NCI-H1048 (cell line): ENCODE data around the gene KRT8.
"Not testable (repeated sequence)": the region's sequence is repeated elsewhere in the genome, so short reads cannot be mapped to it uniquely, and the experiment has no call there.

Experiments
- DNase-seq: peaks from one replicate; lab custom pipeline; 2025; lab: John Stamatoyannopoulos, UW

KRT8 gene

DNA sequence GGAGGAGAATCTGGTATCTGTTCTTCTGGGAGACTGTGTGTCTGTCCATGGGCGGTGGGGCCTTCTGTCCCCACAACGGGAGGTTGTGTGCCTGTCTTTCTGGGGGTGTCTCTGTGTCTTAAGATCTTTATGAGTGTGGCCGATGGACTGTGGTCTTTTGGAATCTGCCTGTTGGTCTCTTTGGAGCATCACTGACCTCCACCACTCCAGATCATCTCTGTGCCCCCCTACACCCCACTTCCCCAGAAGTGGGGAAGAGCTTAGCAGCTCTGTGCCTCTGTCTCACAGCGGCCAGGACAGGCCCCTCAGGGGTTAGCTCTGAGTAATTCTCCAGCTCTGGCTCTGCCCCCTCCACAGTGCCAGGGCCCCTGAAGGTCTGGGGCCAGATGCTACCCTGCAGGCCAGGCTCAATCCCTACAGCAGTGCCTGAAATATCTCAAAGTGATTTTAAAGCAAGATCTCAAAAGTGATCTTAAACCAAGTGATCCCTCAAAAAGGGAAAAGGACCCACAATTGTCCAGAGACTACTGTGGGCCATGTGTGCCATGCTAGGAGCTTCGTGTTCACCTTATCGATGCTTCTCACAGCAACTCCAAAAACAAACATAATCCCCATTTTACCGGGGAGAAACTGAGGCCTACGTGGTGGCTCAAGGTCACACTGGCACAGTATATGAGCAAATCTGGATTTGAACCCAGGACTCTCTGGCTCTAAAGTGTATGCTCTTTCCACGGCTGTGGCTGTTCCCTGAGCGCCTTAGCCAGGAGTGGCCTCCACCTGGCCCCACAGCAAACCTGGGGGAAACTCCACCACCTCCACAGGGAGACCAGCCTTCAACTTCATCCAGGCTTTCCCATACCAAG, 30.1 kb downstream of the KRT8 start:
- DNase-seq = no peak

DNA sequence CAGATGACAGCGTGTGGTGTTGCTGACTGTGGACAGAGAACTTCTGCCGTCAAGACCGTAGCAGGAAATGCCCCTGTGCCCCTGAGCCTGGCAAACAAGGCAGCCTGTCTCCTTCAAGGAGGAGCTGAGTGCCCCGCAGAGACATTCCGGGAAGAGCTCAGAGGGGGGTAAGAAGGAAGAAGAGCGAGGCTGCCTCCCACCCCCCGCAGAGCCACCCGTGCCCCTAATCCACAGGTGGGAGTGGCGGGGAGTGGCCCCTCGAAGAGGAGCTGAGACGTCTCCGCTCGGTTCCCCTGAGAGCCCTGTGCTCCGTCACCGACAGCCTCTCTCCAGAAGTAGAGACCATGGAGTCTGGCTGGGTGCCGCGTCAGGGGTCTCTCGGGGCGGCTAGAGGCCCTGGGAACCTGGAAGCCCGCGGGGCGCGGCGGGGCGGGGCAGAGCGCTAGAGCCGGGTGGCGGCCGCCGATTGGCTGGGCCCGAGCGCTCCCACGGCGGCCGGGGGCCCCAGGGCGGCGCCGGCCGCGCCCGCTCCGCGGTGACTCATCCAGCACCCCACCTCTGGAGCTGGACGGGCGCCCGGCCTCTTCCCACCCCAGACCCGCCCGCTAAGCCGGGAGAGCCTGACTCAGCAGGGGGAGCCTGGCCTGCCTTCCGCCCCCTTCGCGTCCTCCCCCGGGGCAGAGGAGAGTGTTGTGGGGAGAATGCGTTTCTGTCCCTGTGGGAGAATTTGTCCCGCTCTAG, 30.9 kb downstream of the KRT8 start:
- peak; percentile 60 for DNase-seq

DNA sequence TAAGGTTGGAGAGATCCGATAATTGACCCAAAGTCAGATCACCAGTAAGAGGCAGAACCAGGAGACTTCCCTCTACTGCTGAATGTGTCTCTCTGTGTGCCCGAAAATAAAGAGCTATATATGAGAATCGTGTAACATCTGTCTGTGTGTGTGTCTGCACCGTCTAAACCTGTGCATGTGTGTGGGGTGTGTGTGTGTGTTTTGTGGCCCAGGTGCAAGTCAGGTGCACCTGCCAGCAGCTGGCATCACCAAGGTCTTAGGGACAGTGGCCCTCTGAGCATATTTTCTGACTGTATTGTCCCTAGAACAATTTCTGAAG, 31.4 kb downstream of the KRT8 start:
- no peak for DNase-seq

DNA sequence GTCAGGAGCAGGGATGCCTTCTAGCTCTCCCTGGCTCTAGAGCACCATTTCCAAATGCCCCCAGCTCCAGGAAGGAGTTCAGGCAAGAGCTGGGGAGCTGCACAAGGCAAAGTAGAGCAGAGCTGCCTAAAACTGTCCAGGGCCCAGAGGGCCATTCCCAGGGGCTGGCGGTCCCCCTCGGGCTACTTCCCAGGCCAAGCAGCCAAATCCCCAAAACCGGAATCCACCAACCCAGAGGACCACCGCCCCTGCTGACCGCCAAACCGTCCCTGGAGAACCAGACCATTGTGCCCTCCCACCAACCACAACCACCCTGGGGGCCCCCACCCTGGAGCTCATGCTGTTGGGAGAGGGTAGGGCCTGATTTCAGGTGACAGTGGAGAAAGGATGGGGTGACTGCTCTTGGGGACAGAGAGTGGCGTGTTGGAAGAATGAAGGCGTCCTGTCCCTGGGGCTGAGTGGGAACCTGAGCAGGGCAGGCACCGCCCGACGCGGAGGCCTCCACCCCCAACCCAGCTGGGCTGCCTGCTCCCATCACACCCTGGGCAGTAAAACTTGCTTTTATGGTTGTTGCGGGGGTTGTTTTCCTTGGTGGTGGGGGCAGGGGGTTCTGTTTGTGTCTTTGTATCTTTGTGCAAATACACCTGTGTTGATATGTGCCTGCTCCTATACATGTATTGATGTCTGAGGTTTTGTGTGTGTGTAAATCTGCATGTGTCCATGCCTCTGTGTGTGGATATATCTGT, 32.1 kb downstream of the KRT8 start:
- no peak for DNase-seq

DNA sequence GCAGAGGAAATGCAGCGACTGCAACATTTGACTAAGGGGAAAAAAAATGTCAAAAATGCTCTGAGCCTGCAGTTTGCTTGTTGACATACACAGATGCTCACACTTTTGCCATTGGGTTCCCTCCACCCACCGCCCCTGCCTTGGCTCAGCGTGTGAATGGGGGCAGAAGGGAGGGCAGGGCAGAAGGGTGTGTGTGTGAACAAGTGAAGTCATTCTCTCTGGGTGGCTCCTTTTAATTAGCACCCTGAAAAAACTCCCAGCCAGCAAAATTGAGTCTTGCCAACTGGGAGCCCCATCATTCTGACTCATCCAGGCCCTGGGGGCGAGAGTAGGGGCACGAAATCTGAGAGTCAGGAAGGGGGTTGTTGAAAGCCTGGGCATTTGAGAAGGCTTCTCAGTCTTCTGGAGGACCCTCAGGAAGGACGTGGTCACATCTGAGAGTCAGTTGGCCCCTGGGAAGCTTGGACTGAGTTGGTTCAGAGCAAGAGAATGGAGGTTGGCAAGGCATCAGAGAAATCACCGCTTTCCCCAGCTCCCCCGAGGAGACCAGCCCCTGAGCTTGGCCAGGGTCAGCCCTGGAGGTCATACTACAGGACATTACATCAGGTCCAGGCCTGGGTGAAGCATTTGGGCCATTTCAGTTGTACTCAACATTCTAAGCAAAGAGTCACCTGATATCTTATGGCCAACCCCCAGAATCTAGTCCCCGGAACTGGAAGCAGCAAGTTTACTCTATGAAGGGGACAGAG, 33.4 kb downstream of the KRT8 start:
- DNase-seq = no peak

DNA sequence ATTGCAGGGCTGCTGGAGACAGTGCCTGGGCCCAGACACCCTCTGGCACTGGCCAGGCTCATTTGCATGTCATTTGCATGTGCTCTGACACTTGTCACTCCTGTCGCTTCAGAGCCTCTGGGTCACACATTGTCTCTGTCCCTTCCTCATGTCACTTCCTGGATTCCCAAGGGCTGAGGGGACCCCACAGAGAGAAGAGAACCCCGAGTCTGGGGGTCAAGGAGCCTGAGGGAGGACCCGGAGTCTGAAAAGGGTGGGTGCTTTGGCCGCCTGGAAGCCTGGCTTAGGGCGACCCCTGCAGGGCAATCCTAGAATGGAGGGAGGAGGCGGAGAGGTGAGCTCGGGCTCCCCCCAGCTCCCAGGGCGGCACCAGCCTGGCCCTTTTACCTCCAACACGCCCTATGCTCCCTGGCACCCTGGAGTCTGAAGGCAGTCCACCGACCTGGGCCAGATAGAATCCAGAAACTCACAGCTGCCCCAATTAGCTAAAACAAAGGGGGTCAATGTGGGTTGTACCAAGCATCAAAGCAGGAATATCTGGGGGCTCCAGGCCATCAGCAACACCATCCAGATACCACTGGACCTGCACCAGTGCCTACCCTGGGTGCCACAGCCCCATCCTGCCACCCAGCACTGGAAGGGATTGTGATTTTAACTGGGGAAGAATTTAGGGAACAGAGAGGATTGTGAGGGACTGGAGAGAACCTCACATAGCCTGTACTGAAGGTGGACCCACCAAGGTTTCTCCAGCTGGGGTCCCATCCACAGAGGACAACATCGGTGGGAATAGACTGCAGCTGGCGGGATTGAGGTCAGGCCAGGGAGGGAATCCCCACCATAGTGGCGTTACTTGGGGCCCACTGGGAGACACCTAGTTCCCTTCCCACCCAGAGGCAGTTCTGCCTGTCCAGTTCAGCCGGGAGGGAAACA, 34.2 kb downstream of the KRT8 start:
- DNase-seq = peak; percentile 70

DNA sequence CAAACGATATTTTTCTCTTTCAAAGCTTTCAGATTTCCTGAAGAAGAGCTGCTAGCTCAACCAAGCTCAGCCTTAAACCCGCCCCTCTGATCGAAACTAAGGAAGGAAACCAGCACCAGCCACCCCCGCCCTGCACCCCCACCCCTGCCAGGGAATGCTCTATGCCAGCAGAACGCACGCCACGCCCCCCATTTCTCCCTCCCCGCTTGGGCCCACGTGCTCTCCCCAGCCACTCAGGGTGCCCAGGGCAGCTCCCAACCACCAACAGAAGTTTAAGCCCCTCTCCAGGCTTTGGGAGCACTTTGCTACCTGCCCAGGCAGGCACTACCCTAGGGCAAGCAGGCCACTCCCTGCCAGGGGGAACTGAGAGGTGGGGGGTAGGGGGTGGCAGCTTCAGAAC, 37.2 kb downstream of the KRT8 start:
- no peak for DNase-seq

DNA sequence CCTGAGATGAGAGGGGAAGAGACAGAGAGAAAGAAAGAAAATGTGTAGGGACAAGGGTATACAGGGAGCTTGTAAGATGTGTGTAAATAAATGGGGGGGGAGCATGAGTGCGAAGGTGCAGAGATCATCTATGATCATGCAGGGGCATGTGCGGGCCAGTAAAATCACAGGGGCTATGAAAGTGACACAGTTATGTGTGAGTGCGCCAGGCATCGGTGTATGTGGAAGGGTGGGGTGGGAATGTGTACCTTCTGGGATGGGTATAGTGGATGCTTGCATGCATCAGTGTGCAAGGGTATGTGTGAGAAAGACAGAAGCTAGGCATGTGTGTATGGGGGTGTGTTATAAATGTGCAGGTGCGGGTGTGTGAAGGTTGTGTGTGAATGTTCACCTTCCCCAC, 37.7 kb downstream of the KRT8 start:
- no peak for DNase-seq

DNA sequence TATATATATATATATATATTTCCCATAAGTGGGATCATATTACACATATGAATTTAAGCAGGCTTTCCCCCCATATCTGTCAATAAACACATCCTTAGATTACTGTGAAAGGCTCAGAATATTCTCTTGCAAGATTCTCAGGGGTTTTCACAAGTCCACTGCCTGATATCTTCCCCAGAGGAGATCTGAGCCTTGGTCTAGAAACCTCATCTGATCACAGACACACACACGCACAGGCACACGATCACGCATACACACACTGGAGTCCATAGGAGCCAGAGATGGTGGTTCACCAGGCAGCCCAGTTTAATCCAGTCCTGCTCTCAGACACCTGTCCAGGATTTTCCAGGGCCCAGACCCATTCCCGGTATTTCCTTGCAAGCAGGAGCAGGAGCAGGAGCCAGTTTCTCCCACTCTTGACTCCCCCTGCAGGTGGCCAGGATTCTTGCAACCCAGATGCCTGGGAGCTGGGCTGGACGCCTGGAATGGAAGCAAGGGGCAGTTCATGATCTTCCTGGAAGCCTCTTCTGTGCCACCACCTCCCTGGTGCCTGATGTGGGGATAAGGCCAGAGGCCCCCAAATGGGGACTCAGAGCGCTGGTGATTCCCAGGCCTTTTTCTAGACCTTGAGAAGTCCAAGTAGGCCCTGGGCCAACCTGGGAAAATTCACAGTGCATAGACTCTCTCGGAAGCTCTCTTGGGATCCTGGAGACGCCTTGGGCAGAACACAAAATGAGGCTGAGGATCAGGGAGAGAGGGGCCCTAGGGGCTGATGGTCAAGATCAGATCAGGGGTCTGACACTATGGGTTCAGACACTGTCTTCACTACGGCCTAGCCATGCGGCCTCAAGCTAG, 39.6 kb downstream of the KRT8 start:
- peak; percentile 4 for DNase-seq

DNA sequence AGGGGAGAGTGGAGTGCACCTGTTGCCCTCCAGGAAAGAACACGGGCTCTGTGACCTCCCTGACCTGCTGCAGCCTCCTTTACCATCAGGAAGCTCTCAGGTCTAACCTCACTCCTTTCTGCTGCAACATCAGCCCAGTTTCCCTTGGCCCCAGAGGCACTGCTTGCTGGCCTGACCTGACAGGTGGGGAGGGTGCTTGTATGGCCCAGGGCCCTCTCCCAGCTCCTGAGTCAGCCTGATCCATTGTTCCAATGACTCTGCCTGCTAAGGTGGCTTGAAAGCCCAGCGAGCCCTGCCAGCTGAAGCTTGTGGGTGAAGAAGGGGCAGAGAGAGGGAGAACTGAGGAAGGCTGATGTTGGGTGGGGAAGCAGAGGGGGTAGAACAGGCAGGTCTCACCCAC, 42.9 kb downstream of the KRT8 start:
- no peak for DNase-seq

DNA sequence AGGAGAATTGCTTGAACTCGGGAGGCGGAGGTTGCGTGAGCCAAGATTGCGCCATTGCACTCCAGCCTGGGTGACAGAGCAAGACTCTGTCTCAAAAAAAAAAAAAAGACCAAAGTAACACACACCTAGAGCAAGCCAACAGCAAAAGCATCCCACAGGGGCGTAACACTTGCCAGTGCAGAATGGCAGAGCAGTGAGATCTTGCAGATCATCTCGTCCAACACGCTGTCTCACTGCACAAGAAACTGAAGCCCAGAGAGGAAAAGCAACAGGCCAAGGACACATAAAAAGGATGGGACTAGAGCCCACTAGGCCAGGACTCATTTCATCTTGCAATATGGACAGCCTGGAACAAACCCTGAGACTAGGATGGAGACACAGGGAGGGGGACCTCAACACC, 43.4 kb downstream of the KRT8 start:
- DNase-seq = no peak

DNA sequence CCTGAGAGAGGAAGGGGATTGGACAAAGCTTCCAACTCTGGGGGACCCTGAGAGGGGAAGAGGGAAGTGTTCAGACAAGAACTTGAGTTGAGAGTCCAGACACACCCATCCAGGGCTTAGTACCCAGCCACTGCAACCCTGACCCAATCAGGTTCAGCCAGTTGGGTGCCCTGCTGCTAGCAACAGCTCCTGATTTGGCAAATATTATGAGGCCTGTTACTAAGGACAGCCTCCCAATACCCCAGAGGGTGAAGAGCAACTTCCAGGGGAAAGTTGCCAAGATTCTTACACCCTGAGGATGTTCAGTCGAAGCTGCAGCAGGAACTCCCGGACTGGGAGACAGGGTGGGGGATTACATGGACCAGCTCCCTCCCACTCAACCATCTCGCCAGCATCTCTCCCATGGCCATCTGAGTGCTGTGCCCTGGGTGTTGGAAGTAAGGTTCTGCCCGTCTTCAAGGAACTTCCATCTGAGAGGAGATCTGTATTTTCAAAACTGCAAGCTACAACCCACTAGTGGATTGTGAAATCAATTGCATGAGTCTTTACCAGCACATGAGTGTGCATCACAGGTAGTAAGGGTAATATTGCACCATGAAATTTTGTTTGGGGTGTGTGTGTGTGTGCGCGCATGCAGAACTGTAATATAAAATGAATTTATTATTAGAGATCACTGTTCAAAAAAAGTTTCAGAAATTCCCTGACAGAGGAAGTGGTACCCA, 44.6 kb downstream of the KRT8 start:
- no peak for DNase-seq

DNA sequence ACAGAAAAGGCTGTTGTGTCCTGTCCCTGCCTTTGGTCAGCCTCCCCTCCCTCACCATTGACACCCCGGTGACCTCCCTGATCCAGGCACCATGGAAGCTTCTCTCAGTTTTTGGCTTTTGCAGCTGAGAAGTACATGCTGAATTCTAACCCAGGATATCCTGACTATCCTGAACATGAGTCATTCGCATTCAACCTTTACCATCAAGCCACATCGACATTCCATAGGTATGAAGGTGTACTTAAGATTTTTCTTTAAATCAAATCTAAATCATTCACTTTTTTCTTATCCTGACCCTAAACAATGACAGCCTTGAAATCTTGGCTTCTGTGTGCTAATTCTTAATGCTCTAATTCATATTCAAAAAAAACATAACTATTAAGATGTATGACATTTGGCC, 47.4 kb downstream of the KRT8 start:
- DNase-seq = no peak

DNA sequence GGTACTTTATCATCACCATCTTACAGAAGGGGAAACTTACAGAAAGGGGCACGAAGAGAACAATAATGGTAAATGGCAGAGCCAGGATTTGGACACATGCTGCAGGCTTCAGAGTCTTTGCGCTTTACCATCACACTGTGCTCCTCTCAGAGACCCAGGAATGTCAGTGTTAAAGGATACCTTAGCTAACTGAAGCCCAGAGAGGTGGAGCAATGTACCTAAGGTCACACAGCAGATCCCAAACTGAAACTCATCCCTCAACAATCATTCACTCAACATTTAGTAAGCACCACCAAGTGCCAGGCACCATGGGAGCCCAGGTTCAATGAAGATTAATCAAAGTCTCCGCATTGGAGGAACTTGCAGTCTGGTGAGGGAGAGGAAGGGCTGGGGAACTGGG, 48.1 kb downstream of the KRT8 start:
- DNase-seq = no peak

DNA sequence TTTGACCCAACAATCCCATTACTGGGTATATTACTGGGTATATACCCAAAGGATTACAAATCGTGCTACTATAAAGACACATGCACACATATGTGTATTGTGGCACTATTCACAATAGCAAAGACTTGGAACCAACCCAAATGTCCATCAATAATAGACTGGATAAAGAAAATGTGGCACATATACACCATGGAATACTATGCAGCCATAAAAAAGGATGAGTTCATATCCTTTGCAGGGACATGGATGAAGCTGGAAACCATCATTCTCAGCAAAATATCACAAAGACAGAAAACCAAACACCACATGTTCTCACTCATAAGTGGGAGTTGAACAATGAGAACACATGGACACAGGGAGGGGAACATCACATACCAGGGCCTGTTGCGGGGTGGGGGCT, 48.8 kb downstream of the KRT8 start:
- DNase-seq = not testable (repeated sequence)

DNA sequence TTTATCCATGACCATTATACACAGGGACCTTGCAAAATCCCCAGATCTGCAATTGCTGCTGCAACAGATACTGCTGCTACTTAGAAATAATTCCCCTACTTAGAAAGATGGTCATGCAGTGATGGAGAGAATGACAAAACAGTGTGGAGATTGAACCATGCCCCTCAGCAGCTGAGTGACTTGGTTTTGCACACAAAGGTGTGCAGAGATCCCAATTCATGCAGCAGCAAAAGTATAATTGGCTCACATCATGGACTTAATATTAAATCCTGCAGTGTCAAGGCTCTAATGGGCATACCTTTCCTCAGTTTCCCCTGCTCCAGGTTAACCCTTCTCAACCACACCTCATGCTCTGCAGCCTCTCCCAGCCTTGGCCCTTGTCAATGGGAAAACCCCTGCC, 53.1 kb downstream of the KRT8 start:
- no peak for DNase-seq

DNA sequence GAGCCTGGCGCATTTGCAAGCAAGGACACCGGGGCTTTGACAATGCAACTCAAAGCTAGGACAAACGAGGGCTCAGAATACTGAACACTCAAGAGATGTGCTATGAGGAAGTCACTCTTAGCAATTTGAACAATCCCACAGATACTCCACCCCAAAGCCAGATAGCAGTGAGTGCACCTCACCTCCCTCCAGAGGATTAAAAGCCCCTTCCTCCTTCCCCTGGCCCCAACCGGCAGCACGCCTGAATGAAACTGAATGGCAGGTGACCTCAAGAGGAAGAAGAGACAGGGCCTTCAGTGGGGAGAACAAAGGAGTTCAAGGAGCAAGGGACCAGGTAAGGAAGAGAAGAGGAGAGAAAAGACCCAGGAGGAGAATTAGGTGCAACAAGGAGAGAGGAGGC, 54.2 kb downstream of the KRT8 start:
- no peak for DNase-seq

DNA sequence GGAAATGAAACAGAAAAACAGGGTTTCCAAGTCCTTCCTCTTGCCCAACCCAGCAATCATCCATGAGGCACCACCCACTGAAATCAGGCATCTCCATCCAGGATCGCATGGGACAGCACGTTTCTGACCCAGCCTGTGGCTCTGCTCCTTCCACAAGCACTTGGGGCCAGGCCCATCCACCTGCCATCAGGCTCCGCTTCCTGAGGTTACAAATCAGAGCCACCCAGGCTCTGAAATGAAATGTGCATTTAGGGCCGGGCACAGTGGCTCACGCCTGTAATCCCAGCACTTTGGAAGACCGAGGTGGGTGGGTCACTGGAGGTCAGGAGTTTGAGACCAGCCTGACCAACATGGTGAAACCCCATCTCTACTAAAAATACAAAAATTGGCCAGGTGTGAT, 55.4 kb downstream of the KRT8 start:
- no peak for DNase-seq

DNA sequence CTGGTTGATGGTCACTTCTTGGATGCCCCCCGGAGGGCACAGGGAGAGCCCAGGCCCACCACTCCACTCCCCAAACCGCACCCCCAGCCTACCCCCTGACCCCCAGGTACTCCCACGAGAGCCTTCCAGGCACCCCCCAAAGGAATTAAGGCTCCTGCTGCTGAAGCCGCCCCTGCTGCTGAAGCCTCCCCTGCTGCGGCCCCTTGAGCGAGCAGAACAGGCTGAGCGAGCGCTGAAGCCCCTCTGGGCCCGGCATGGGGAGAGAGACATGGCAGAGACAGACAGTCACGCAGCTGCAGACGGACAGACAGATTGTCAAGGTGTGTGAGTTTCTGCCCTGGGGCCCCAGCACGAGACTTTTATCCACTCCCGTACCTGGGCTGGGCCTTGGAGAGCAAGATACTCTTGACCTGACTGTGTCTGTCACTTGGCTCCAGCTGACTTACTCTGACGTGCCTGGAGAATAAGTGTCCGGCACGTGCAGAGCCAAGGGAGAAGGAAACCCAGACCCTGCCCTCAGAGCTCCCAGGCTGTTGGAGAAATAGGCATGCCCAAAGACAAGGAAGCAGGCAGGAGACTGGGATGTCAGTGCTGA, 56.1 kb downstream of the KRT8 start, which contains the start of gene KRT78:
Gene KRT78, minus strand, starts transcription at position 334 of the 595 bp plus-strand sequence. Its CDS starts 64 bp downstream, at position 270.
- no peak for DNase-seq
